Endodermal cell (in vitro differentiated cells): ENCODE measurements around the gene SLC4A7. TPM values are rescaled to one million over a fixed set of nuclear protein-coding genes. Genes with fewer than 3 reads are reported as not detected.

ENCODE experiments used
- DNase-seq: peaks from one replicate; pipeline ENCODE4 v3.0.0-alpha.2; 2017
- H3K27ac ChIP-seq: 2 replicates; pipeline ENCODE4 v1.5.1; 2013; ENCODE audit warnings: mild to moderate bottlenecking, low read depth, low read length, moderate library complexity
- H3K27me3 ChIP-seq: 2 replicates; pipeline ENCODE4 v1.6.1; 2013; ENCODE audit warnings: mild to moderate bottlenecking, low read length, moderate library complexity; ENCODE audit not compliant: insufficient read depth, control insufficient read depth, poor library complexity, severe bottlenecking
- H3K36me3 ChIP-seq: 2 replicates; pipeline ENCODE4 v1.7.0; 2013; ENCODE audit warnings: mild to moderate bottlenecking, low read length, moderate library complexity; ENCODE audit not compliant: control insufficient read depth, insufficient read depth
- H3K4me1 ChIP-seq: one replicate; pipeline ENCODE4 v1.7.0; 2013; ENCODE audit warnings: low read length; ENCODE audit not compliant: control insufficient read depth, insufficient read depth
- H3K4me3 ChIP-seq: 2 replicates; pipeline ENCODE4 v1.5.1; 2013; ENCODE audit warnings: mild to moderate bottlenecking, low read length, moderate library complexity
- H3K9ac ChIP-seq: 2 replicates; pipeline ENCODE4 v1.6.1; 2013; ENCODE audit warnings: mild to moderate bottlenecking, low read length, moderate library complexity; ENCODE audit not compliant: poor library complexity, severe bottlenecking; ENCODE audit errors: extremely low read depth
- H3K9me3 ChIP-seq: 2 replicates; pipeline ENCODE4 v1.6.1; 2013; ENCODE audit warnings: mild to moderate bottlenecking, low read length, moderate library complexity; ENCODE audit not compliant: control insufficient read depth
- H3K27ac Mint-ChIP-seq: 2 replicates; pipeline ENCODE4 v1.8.0; 2020; ENCODE audit warnings: mixed read lengths
- H3K27me3 Mint-ChIP-seq: 2 replicates; pipeline ENCODE4 v1.8.0; 2021; ENCODE audit warnings: mild to moderate bottlenecking, mixed read lengths; ENCODE audit not compliant: insufficient read depth
- H3K36me3 Mint-ChIP-seq: 2 replicates; pipeline ENCODE4 v1.8.0; 2020; ENCODE audit warnings: low read depth, mixed read lengths
- H3K4me1 Mint-ChIP-seq: 2 replicates; pipeline ENCODE4 v1.8.0; 2020; ENCODE audit warnings: mixed read lengths
- H3K4me3 Mint-ChIP-seq: 2 replicates; pipeline ENCODE4 v1.8.0; 2020; ENCODE audit warnings: mild to moderate bottlenecking, moderate library complexity, mixed read lengths
- H3K9me3 Mint-ChIP-seq: 2 replicates; pipeline ENCODE4 v1.8.0; 2020; ENCODE audit warnings: mild to moderate bottlenecking, mixed read lengths
- CTCF ChIP-seq: fragments of 200-600 bp; sonication (generic); conservative IDR thresholded peaks from 2 replicates; pipeline ENCODE4 v1.5.0; 2021; ENCODE audit warnings: antibody characterized with exemption, mild to moderate bottlenecking
- WGBS, 2 experiments: methylation state at CpG; one replicate each; pipeline versions ENCODE4 v1.1.5 to v1.1.7; 2013; ENCODE audit warnings: missing lambda C conversion rate in 2 of 2, mixed read lengths in 1 of 2; ENCODE audit not compliant: insufficient coverage in 1 of 2, insufficient read length in 1 of 2; 5-methylcytosine and 5-hydroxymethylcytosine counted together
- total RNA-seq, 2 donors: library from RNA; stranded (reverse); fragmentation: NEBNext Ultra II Directional in 1 of 2; extraction: Animal tissue kit (Norgen Biotek cat#: 25700) in 1 of 2; gene quantifications; 2 replicates in 1 of 2; 3 replicates in 1 of 2; pipeline ENCODE4 v1.2.1, GENCODE V29; 2021

SLC4A7 gene
- total RNA-seq, 2 donors from 2014 or later = 58.4 to 83.8 TPM

- Mint-ChIP-seq H3K4me3 (no peak overlapping the region), H3K4me1 (peaks cover 35% of the 10 kb centered on the region), H3K27ac (no peak overlapping the region), H3K27me3 (no peaks in the 10 kb centered on the region), H3K36me3 (no peaks in the 10 kb centered on the region), H3K9me3 (peaks cover 2% of the 10 kb centered on the region)
- 93 to 100% methylated on average over 1 of the region's 1 CpG for WGBS, 2 experiments
- Histone ChIP-seq H3K27me3 (no peaks in the 10 kb centered on the region), H3K4me3 (no peak overlapping the region), H3K4me1 (peaks cover 25% of the 10 kb centered on the region), H3K36me3 (no peaks in the 10 kb centered on the region), H3K9me3 (no peaks in the 10 kb centered on the region), H3K9ac (no peak overlapping the region), H3K27ac (no peak overlapping the region)
- TF ChIP-seq CTCF = no peak
- DNase-seq = no peak
Observed at GRCh38 chr3:27353221-27353620, 131.0 kb downstream of the SLC4A7 start.

- no peaks in the 10 kb centered on the region for H3K9me3 ChIP-seq
- Mint-ChIP-seq H3K27ac (no peak overlapping the region), H3K9me3 (peaks cover 2% of the 10 kb centered on the region), H3K4me1 (peaks cover 35% of the 10 kb centered on the region), H3K36me3 (no peaks in the 10 kb centered on the region), H3K27me3 (no peaks in the 10 kb centered on the region), H3K4me3 (peak overlapping the region; percentile 3)
- no peak overlapping the region for H3K27ac ChIP-seq
- no peaks in the 10 kb centered on the region for H3K27me3 ChIP-seq
- H3K4me1 ChIP-seq = peaks cover 25% of the 10 kb centered on the region
- peak overlapping the region; percentile 76 for H3K4me3 ChIP-seq
- H3K36me3 ChIP-seq = no peaks in the 10 kb centered on the region
- no peak for DNase-seq
- no peak for TF ChIP-seq CTCF
- H3K9ac ChIP-seq = no peak overlapping the region
- 80 to 93% methylated on average over 3 of the region's 3 CpGs for WGBS, 2 experiments
Observed at GRCh38 chr3:27352047-27352446, 132.1 kb downstream of the SLC4A7 start.

GRCh38 chr3:27349832-27350231 lies 134.4 kb downstream of the SLC4A7 start:
- H3K4me1 Mint-ChIP-seq = peaks cover 32% of the 10 kb centered on the region

More at GRCh38 chr3:27349832-27350231, 134.4 kb downstream of the SLC4A7 start:
- no peak overlapping the region for H3K4me3 Mint-ChIP-seq
- Histone ChIP-seq H3K27ac (no peak overlapping the region), H3K4me3 (no peak overlapping the region), H3K27me3 (no peaks in the 10 kb centered on the region), H3K9me3 (no peaks in the 10 kb centered on the region), H3K4me1 (peaks cover 25% of the 10 kb centered on the region), H3K9ac (no peak overlapping the region), H3K36me3 (no peaks in the 10 kb centered on the region)
- DNase-seq = no peak
- no peak for TF ChIP-seq CTCF
- no peaks in the 10 kb centered on the region for H3K9me3 Mint-ChIP-seq
- H3K27me3 Mint-ChIP-seq = no peaks in the 10 kb centered on the region
- no peaks in the 10 kb centered on the region for H3K36me3 Mint-ChIP-seq
- no peak overlapping the region for H3K27ac Mint-ChIP-seq
- 93% methylated on average over 2 to 3 of the region's 3 CpGs for WGBS, 2 experiments
